Thymus (tissue), 11 donors: ENCODE measurements around the gene SPG11. TPM values are rescaled to one million over a fixed set of nuclear protein-coding genes. Genes with fewer than 3 reads are reported as not detected.
A peak's percentile ranks its signal among the peaks of the same experiment; 100 is the strongest.

Experiments
- DNase-seq, 9 donors: peaks; one replicate each; pipeline ENCODE4 v3.0.0-alpha.2; 2013; ENCODE audit warnings: low spot score in 9 of 9, low read depth in 6 of 9, missing footprints in 1 of 9
- H3K27ac ChIP-seq, 2 donors: one replicate each; pipeline ENCODE4 v1.5.1; 2013; ENCODE audit warnings: control low read depth in 1 of 2, low read depth in 1 of 2, low read length in 1 of 2, mild to moderate bottlenecking in 1 of 2, moderate library complexity in 1 of 2
- H3K27me3 ChIP-seq, 2 donors: one replicate each; pipeline ENCODE4 v1.5.1; 2013; ENCODE audit warnings: low read length in 1 of 2; ENCODE audit not compliant: control insufficient read depth in 2 of 2, insufficient read depth in 1 of 2
- H3K36me3 ChIP-seq, 2 donors: one replicate each; pipeline ENCODE4 v1.5.1; 2013; ENCODE audit warnings: low read length in 1 of 2, mild to moderate bottlenecking in 1 of 2, moderate library complexity in 1 of 2; ENCODE audit not compliant: control insufficient read depth in 2 of 2, insufficient read depth in 2 of 2
- H3K4me1 ChIP-seq, 2 donors: one replicate each; pipeline ENCODE4 v1.5.1; 2013; ENCODE audit warnings: low read length in 2 of 2; ENCODE audit not compliant: control insufficient read depth in 2 of 2, insufficient read depth in 2 of 2
- H3K4me3 ChIP-seq, 2 donors: one replicate each; pipeline ENCODE4 v1.5.1; 2013; ENCODE audit warnings: low read length in 2 of 2, control low read depth in 1 of 2, mild to moderate bottlenecking in 1 of 2
- H3K9me3 ChIP-seq, 2 donors: one replicate each; pipeline ENCODE4 v1.5.1; 2013; ENCODE audit warnings: low read length in 1 of 2, mild to moderate bottlenecking in 1 of 2; ENCODE audit not compliant: control insufficient read depth in 2 of 2, insufficient read depth in 1 of 2
- WGBS: extraction: QIAGEN DNeasy Blood & Tissue Kit; methylation state at CpG from one replicate; pipeline ENCODE4 v1.1.7; 2013; 5-methylcytosine and 5-hydroxymethylcytosine counted together
- polyA plus RNA-seq: library from polyadenylated mRNA; stranded (reverse); fragments of 200-250 nt; gene quantifications from one replicate; pipeline ENCODE4 v1.2.3, GENCODE V29; 2013
- total RNA-seq: library from RNA; stranded (reverse); fragments of 120-200 nt; gene quantifications from one replicate; pipeline ENCODE4 v1.2.4, GENCODE V29; 2013
- donor health status: healthy.

The SPG11 gene
- total and polyA plus RNA-seq, 2 donors: 48.0 to 67.3 TPM

DNA sequence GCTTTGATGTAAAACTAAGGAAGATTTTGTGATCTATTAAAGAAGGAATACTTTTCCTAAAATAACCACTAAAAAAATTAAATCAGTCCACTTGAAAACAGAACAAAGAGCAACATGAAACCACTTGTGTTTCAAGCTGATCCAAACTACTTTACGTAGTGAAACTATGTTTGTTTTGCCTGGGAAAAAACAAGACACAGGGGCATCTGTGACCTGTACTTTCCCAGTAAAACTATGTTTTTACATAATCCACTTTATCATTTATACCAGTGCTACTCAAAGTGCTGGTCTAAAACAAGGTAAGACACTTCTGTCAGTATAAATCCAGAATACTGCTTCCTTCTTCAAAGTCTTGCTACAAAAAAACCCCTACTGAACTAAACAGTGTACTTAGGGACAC is 56.7 kb downstream of the SPG11 start:
- no peaks in the 10 kb centered on the region for H3K9me3 ChIP-seq
- H3K4me1 ChIP-seq: no peaks in the 10 kb centered on the region
- no peak for DNase-seq
- WGBS: 94% methylated on average over 1 of the region's 1 CpG
- H3K36me3 ChIP-seq: peaks cover 22 to 40% of the 10 kb centered on the region in 2 donors
- no peak overlapping the region for H3K4me3 ChIP-seq
- H3K27me3 ChIP-seq: no peaks in the 10 kb centered on the region
- no peak overlapping the region for H3K27ac ChIP-seq

DNA sequence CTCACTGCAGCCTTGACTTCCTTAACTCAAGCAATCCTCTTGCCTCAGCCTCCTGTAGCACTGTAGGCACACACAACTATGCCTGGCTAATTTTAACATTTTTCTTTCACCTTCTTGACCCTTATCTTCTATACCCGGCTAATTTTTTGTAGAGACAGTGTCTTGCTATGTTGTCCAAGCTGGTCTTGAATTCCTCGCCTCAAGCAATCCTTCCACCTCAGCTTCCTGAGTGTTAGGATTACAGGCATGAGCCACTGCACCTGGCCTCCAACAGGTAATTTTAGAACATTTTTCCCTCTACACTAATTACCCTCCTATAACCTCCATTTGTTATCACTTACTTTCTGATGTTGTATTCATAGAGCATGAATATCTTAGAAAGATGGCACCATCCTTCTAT is 60.3 kb downstream of the SPG11 start:
- WGBS: 98% methylated on average over 2 of the region's 2 CpGs
- Histone ChIP-seq H3K4me1 (no peaks in the 10 kb centered on the region), H3K9me3 (no peaks in the 10 kb centered on the region), H3K4me3 (no peak overlapping the region), H3K27ac (no peak overlapping the region), H3K27me3 (no peaks in the 10 kb centered on the region), H3K36me3 (peaks cover 20 to 35% of the 10 kb centered on the region in 2 donors)
- no peak for DNase-seq

DNA sequence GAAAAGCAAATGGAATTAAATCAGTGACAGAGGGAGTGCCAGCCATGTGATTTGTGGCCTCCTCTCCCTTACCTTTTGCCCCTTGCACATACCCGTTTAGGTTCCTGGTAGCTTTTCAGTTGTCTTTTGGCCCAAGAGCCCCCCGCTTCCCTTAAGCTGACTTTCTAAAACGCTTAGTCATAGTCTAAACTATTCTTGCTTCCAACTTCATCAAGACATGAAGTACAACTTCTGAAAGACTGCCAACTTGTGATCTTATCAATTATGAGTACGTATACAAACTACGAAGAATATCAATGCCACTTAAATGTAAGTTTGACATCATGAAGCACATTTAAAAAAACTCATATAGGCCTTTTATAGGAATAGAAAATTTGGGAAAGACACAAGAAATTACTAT is 64.6 kb downstream of the SPG11 start:
- H3K9me3 ChIP-seq: no peaks in the 10 kb centered on the region
- no peak for DNase-seq
- no peaks in the 10 kb centered on the region for H3K4me1 ChIP-seq
- WGBS: 77% methylated on average over 5 of the region's 5 CpGs
- no peak overlapping the region for H3K4me3 ChIP-seq
- peaks cover 39 to 49% of the 10 kb centered on the region in 2 donors for H3K36me3 ChIP-seq
- H3K27ac ChIP-seq: peak overlapping the region in 1 of 2 donors; percentile 8
- no peaks in the 10 kb centered on the region for H3K27me3 ChIP-seq

DNA sequence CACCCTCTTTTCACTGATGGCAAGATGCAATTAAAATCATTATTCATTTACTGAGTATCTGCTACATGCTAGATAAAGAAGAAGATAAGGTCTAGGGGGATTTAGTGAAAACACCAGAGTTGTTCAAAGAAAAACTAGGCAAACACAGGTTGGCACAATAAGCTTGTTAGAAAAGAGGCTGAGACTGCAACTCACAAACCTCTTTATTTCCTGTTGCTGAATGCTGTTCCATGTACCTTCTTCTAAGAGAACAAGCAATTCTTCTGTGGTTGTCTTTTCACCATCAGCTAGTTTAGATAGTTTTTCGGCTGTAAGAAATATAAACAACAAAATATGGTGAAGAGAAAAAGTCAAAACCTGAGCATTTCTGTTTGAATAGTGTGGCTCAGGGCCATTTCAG is 65.4 kb downstream of the SPG11 start:
- Histone ChIP-seq H3K4me3 (no peak overlapping the region), H3K9me3 (no peaks in the 10 kb centered on the region), H3K36me3 (peaks cover 37 to 47% of the 10 kb centered on the region in 2 donors), H3K4me1 (peaks cover 0 to 2% of the 10 kb centered on the region in 2 donors), H3K27me3 (no peaks in the 10 kb centered on the region), H3K27ac (peak overlapping the region in 1 of 2 donors; percentile 24)
- 95% methylated on average over 1 of the region's 1 CpG for WGBS
- DNase-seq: no peak

DNA sequence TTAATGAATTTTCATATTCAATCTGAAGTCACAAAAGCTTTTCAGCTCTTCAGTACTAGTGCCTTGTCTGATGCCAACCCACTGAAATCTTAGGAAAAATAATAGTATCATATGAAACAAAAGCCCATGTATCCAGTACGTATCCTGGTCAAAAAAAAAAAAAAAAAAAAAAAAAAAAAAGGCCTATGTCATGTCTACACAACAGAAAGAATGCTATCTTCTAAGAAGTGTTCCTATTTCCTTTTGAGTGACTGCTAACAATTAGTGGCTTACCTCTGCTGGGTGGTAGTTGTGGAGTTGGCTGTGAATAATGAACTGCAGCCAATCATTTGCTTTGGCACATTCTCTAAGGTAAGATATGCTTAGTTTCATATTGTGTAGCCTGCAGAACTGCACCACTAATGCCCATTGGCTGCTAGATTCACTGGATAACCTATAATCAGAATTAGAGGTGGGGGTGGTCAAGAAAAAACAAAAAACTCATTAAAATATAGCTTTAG is 66.9 kb downstream of the SPG11 start:
- H3K27me3 ChIP-seq: no peaks in the 10 kb centered on the region
- peaks cover 37 to 57% of the 10 kb centered on the region in 2 donors for H3K36me3 ChIP-seq
- no peak for DNase-seq
- 100% methylated on average over 1 of the region's 1 CpG for WGBS
- H3K9me3 ChIP-seq: no peaks in the 10 kb centered on the region
- no peak overlapping the region for H3K27ac ChIP-seq
- H3K4me1 ChIP-seq: peaks cover 0 to 2% of the 10 kb centered on the region in 2 donors
- H3K4me3 ChIP-seq: no peak overlapping the region

GRCh38 chr15:44595656-44596510 is 67.6 kb downstream of the SPG11 start:
- Histone ChIP-seq H3K4me1 (peaks cover 0 to 2% of the 10 kb centered on the region in 2 donors), H3K4me3 (no peak overlapping the region), H3K27me3 (no peaks in the 10 kb centered on the region), H3K9me3 (no peaks in the 10 kb centered on the region), H3K36me3 (peaks cover 35 to 63% of the 10 kb centered on the region in 2 donors), H3K27ac (no peak overlapping the region)
- no peak for DNase-seq
- WGBS: 99% methylated on average over 3 of the region's 3 CpGs

DNA sequence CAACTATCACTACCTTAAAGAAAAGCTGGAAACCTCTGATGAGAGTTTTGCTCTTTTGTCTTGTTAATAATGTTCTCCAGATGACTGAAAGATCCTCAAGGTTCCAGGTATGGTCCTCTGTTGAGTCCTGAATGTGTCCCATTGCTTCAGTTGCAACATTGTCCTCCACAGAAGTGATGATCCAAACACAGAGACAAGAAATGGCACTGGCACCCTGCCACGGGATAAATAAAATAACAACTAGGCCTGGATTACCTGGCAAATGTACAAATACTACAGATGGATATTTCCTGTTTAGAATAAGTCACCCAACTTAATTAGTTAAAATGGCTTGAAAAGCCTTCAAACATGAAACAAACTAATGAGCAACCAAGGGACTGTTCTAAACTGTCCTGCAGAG is 68.2 kb downstream of the SPG11 start:
- Histone ChIP-seq H3K9me3 (no peaks in the 10 kb centered on the region), H3K4me1 (peaks cover 0 to 2% of the 10 kb centered on the region in 2 donors), H3K27me3 (no peaks in the 10 kb centered on the region), H3K36me3 (peaks cover 38 to 66% of the 10 kb centered on the region in 2 donors), H3K4me3 (no peak overlapping the region), H3K27ac (no peak overlapping the region)
- DNase-seq: no peak
- 97% methylated on average over 1 of the region's 1 CpG for WGBS

- H3K36me3 ChIP-seq: peaks cover 49 to 80% of the 10 kb centered on the region in 2 donors
- no peak overlapping the region for H3K4me3 ChIP-seq
- H3K27ac ChIP-seq: no peak overlapping the region
- peak in 4 of 9 donors; percentile 13 to 54 (median 31) for DNase-seq
- peaks cover 0 to 2% of the 10 kb centered on the region in 2 donors for H3K4me1 ChIP-seq
- H3K27me3 ChIP-seq: no peaks in the 10 kb centered on the region
- WGBS: 96% methylated on average over 7 of the region's 7 CpGs
- no peaks in the 10 kb centered on the region for H3K9me3 ChIP-seq
Measured at GRCh38 chr15:44593042-44593736, 70.3 kb downstream of the SPG11 start.

DNA sequence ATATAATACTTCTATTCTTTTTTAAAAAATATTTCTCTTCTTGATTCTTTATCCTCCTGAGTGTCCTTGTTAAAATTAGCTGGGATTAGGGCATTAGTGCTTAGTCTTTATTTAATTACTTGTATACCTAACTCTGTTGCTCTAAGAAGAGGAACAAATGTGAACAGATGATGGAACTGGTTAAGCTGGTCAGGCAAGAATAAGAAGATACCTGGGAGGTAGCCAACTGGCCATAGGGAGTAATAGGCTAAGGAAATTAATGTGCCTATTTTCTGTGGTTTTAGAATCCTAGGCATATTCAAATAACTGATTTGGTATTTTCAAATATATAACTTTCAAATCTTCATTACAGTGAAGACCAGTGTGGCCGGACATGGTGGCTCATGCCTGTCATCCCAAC is 72.1 kb downstream of the SPG11 start:
- peaks cover 42 to 80% of the 10 kb centered on the region in 2 donors for H3K36me3 ChIP-seq
- H3K27ac ChIP-seq: no peak overlapping the region
- no peak overlapping the region for H3K4me3 ChIP-seq
- no peaks in the 10 kb centered on the region for H3K27me3 ChIP-seq
- no peak for DNase-seq
- WGBS: 100% methylated on average over 1 of the region's 1 CpG
- H3K4me1 ChIP-seq: peaks cover 0 to 2% of the 10 kb centered on the region in 2 donors
- H3K9me3 ChIP-seq: no peaks in the 10 kb centered on the region
